Measurements from ENCODE around the gene ZFAND3. TPM values are rescaled to one million over a fixed set of nuclear protein-coding genes. Genes with fewer than 3 reads are reported as not detected.

ZFAND3 gene
- total RNA-seq, 1 experiment from 2014 or later, result 26.2 TPM

DNA sequence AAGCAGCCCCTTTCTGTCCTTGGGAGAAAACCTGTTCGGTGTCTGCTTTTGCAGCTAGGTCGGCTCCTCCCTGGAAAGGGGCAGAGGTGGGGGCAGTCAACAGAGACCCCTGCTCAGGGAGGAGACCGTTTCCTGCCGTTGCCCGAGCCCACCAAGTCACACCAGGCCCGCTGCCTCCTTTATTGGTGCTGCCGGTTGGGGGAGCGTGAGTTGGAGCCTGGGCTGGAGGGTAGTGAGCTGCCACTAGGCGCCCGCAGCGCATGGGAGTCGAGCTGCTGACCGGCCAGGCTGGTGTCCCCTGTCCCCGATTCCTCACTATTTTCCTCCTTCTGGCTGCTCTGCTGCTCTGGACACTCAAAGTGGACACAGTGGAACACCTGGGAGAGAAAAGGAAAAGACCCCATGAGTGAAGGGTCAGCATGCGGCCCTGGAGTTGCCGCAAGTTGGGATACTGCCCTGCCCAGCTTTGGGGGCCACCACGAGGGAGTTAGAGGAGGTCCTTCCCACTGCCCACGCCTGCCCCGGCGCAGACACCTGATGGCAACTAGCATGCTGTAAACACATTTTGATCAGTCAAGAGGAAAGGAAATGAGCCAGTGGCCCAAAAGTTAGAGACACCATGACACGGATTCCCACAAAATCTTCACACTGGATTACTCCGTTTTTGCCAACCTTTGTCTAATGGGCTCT is 355.4 kb downstream of the ZFAND3 start:
- Histone ChIP-seq H3K4me3 (no peak overlapping the region), H3K27me3 (no peaks in the 10 kb centered on the region), H3K36me3 (no peaks in the 10 kb centered on the region), H3K9me3 (no peaks in the 10 kb centered on the region)
- DNase-seq, result no peak

DNA sequence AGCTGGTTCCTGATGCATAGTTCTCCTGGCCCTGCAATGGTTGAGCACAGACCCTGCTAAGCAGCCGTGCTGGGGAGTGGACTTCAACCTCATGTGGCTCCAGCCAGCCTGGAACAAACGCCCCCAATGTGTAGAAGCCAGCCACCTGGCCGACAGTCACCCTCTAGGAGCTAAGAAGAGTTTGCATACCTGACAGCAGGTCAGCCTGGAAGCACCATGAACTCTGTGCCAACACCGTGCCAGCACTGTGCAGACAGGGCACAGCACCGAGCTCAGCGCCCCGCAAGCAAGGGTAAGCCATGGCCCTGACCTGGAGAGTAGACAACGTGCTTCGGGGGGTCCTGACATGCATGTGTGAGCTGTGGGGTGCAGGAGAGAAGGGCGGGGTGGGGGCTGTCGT is 356.3 kb downstream of the ZFAND3 start:
- Histone ChIP-seq H3K4me3 (no peak overlapping the region), H3K27me3 (no peaks in the 10 kb centered on the region), H3K36me3 (no peaks in the 10 kb centered on the region), H3K9me3 (no peaks in the 10 kb centered on the region)
- DNase-seq, result no peak

DNA sequence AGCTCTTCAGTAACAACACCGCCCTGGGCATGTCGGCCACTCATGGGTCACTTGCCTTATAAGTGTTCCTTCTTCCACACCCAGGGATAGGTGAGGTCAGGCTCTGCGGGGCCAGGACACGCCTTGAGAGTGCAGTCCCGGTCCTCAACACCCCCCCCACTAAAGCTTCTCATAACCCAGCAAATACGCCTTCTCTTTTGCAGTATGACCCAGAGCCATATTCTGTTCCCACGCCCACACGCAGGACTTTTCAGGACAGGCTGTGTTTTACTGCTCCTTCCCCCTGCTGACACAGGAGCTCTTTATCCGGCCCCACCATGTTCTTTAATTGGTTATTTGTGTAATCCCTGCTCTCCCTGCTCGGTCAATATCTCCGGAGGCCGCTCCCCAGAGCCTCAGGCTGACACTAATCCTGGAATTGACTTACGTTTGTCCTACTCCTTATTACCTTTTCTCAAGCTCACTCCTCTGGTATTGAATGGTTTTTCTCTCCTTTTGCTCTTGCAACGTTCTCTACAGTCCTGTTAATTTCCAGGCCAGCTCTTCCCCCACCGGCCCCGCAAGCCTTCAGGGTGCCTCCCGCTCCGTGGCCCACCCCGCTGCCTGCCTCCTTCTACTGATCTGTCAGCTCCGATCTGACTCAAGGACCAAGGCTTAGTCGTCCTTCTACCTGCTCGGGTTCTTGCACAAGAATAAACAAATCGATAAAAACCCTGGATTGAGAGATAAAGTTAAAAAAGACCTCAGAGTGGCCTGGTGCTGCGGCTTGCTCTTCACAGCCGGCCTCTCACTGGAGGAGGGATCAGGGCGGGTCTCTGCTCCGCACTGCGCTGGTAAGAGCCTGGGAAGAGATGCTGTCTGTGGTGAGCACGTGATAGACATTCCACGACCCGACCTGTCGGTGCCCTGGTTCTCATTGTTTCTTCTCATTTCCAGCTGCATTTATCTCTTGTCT is 357.5 kb downstream of the ZFAND3 start:
- no peaks in the 10 kb centered on the region for H3K9me3 ChIP-seq
- H3K4me3 ChIP-seq, result no peak overlapping the region
- no peak for DNase-seq
- H3K27me3 ChIP-seq, result no peaks in the 10 kb centered on the region
- H3K36me3 ChIP-seq, result no peaks in the 10 kb centered on the region

DNA sequence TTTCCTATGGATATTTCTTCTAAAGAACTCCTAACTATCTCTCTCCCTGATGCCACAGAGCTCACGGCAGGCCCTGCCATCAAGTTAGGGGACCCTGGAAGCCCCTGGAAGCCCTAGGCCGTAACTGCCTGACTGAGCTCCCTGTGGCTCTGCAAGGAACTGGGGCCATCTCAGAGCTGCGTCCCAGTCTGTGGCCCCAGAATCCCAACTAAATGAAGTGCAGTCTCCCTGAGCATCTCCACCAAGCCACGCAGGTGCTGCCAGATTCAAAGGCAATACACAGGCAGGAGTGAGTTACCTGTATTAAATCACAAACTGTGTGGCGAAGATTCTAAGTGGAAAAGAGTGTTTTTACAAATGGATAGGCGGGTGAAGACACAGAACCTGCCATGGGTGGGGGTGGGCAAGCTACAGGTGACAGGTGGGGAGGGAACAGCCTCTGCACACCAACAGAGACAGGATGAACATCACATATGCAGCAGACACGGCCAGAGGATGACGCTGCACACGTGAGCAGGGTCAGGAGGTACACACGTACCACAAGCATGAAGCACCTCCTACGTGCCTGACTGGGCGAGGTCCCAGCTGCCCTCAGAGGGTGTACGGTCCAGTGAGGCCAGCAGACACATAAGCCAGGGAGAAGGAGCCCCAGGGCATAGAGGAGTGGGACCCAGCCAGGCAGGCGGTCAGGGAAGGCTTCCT is 358.5 kb downstream of the ZFAND3 start:
- H3K27me3 ChIP-seq, result no peaks in the 10 kb centered on the region
- DNase-seq, result no peak
- no peaks in the 10 kb centered on the region for H3K9me3 ChIP-seq
- H3K4me3 ChIP-seq, result no peak overlapping the region
- H3K36me3 ChIP-seq, result no peaks in the 10 kb centered on the region

DNA sequence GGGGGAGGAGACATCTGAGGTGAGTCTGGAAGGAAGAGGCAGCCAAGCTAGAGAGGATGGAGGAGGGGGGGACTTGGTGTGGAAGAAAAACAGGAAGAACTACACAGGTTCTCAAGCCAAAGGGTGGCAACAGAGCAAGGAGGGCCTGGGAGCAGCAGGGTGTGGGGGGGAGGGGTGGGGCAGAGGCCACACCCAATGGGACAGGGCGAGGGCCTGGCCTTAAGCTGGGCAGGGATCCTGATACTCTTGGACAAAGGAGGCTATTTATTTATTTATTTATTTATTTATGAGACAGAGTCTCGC is 359.0 kb downstream of the ZFAND3 start:
- Histone ChIP-seq H3K4me3 (no peak overlapping the region), H3K36me3 (no peaks in the 10 kb centered on the region), H3K9me3 (no peaks in the 10 kb centered on the region), H3K27me3 (no peaks in the 10 kb centered on the region)
- DNase-seq, result no peak

DNA sequence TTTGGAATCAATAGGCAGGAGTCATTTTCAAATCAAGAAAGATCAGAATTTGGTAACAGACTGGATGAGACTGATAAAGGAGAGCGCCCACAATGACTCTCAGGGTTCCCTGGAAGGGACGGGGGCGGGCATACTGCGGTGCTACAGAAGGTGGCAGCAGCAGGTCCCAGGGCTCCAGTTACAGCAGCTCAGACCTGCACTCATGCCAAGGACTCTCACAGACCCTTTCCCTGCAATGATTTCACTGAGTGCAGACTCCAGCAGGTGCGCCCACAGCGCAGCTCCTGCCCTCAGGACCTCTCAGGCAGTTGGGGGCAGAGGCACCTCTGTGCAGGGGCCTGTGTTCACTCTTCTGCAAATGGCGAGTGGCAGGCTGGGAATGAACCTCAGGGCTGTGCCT is 359.8 kb downstream of the ZFAND3 start:
- Histone ChIP-seq H3K27me3 (no peaks in the 10 kb centered on the region), H3K9me3 (no peaks in the 10 kb centered on the region), H3K36me3 (no peaks in the 10 kb centered on the region), H3K4me3 (no peak overlapping the region)
- DNase-seq, result no peak

GRCh38 chr6:38179794-38180430 is 360.4 kb downstream of the ZFAND3 start:
- H3K36me3 ChIP-seq, result no peaks in the 10 kb centered on the region
- no peaks in the 10 kb centered on the region for H3K9me3 ChIP-seq
- no peak overlapping the region for H3K4me3 ChIP-seq
- no peaks in the 10 kb centered on the region for H3K27me3 ChIP-seq
- DNase-seq, result no peak

- Histone ChIP-seq H3K9me3 (no peaks in the 10 kb centered on the region), H3K4me3 (no peak overlapping the region), H3K36me3 (no peaks in the 10 kb centered on the region), H3K27me3 (no peaks in the 10 kb centered on the region)
- DNase-seq, result no peak
Observed at GRCh38 chr6:38180586-38180985, 361.1 kb downstream of the ZFAND3 start.

DNA sequence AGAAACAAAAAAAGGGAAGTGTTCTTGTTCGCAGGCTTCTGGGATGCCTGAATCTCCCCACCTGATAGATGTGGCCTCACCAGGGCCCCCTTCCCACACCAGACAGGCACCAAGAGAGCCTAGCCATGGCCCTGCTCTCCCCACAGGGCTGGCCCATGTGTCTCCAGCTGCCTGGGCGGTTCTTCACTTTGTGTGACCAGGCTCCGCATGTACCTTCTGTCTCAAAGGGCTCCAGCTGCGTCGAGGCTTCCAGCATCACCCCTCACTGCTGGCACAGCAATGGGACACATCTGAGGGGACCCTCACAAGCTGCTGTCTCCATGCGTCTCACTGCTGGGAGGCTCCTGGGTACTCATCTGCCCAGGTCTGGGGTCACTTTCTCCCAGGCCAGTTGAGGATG is 362.9 kb downstream of the ZFAND3 start:
- no peak overlapping the region for H3K4me3 ChIP-seq
- no peaks in the 10 kb centered on the region for H3K9me3 ChIP-seq
- DNase-seq, result no peak
- no peaks in the 10 kb centered on the region for H3K36me3 ChIP-seq
- H3K27me3 ChIP-seq, result no peaks in the 10 kb centered on the region

DNA sequence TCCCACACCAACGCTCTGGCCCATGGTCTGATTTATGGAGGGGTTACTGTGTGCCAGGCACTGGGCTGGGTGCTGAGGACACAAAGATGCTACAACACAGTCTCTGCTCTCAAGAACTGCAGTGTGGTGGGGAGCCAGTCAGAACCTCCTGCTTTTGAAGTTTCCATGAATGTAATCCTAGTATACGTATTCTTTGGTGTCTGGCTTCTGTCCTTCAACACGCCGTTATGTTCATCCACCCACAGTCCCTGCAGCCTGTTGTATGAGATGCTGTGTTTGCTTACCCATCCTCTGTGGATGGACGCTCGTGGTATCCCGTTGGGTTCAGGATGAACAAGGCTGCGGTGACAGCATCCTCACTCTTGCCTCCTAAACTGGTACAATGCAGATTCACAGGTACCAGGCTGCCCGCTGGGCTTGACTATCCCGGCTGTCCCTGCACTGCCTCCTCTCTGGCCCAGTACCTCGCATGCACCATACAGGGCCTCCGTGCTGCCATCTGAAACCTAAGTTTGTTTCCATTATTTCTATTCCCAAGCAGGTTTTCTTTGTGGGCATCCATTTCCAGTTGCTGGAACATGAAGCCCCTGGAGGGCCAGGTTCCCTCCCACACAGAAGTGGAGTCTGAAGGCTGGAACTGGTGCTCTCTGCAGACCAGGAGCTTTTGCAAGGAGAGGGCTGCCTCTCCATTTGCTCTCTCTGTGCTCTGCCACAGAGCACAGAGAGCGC is 364.5 kb downstream of the ZFAND3 start:
- Histone ChIP-seq H3K36me3 (no peaks in the 10 kb centered on the region), H3K27me3 (no peaks in the 10 kb centered on the region), H3K9me3 (no peaks in the 10 kb centered on the region), H3K4me3 (no peak overlapping the region)
- DNase-seq, result no peak

DNA sequence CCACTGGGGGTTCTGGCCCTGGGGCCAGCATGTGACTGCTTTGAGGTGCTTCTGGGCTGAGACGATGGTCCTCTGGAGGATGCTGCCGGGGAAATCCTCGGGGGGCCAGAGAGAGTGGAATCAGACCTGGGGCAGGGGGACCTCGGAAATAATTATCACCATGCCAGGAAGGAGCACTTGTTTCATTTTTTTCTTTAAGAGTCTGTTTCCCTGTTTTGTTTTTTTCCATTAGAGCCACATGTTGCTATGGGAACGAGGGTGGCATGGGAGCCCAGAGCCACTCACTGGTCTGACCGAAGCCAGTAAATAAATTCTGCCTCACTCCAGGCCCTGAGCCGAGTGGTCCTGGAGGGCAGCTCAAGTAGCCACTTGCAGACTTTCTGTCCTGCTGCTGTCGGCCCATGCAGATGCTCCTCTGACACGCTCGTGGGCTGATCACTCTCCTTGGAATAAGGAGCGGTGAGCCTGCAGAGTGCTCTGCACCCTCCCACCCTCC is 365.1 kb downstream of the ZFAND3 start:
- no peaks in the 10 kb centered on the region for H3K36me3 ChIP-seq
- H3K9me3 ChIP-seq, result no peaks in the 10 kb centered on the region
- no peak for DNase-seq
- no peaks in the 10 kb centered on the region for H3K27me3 ChIP-seq
- H3K4me3 ChIP-seq, result no peak overlapping the region

- DNase-seq, result no peak
- no peaks in the 10 kb centered on the region for H3K9me3 ChIP-seq
- H3K4me3 ChIP-seq, result no peak overlapping the region
- H3K27me3 ChIP-seq, result no peaks in the 10 kb centered on the region
- H3K36me3 ChIP-seq, result no peaks in the 10 kb centered on the region
Observed at GRCh38 chr6:38185244-38185643, 365.7 kb downstream of the ZFAND3 start.

DNA sequence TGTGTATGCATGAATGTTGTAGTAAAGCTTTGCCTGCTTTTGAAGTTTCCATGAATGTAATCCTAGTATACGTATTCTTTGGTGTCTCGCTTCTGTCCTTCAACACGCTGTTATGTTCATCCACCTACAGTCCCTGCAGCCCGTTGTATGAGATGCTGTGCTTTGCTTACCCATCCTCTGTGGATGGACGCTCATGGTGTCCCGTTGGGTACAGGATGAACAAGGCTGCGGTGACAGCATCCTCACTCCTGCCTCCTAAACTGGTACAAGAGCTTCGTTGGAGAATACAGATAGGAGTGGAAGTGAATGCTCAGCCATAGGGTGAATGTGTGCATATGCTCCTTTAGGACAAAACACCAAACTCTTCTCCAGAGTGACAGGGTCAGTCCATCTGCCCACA is 366.2 kb downstream of the ZFAND3 start:
- no peak for DNase-seq
- Histone ChIP-seq H3K4me3 (no peak overlapping the region), H3K9me3 (no peaks in the 10 kb centered on the region), H3K36me3 (no peaks in the 10 kb centered on the region), H3K27me3 (no peaks in the 10 kb centered on the region)

DNA sequence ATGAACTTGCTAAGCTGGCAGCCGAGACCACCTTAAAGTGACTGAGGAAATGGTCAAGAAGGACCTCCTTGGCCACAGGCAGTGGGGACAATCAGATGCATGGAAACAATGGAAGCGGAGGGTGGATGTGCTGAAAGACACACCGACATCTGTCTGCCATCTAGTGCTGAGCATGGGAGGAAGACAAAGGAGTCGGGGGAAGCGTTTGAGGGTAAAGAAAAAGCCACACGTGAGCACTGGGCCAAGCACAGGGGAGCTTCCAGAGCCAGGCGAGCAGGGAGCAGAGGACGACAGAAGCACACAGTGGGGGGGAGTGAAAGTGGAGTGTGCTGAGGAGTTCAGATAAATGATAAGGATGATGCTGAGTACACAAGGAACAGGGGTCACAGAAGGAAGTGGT is 367.8 kb downstream of the ZFAND3 start:
- DNase-seq, result no peak
- Histone ChIP-seq H3K27me3 (no peaks in the 10 kb centered on the region), H3K9me3 (no peaks in the 10 kb centered on the region), H3K36me3 (no peaks in the 10 kb centered on the region), H3K4me3 (no peak overlapping the region)

DNA sequence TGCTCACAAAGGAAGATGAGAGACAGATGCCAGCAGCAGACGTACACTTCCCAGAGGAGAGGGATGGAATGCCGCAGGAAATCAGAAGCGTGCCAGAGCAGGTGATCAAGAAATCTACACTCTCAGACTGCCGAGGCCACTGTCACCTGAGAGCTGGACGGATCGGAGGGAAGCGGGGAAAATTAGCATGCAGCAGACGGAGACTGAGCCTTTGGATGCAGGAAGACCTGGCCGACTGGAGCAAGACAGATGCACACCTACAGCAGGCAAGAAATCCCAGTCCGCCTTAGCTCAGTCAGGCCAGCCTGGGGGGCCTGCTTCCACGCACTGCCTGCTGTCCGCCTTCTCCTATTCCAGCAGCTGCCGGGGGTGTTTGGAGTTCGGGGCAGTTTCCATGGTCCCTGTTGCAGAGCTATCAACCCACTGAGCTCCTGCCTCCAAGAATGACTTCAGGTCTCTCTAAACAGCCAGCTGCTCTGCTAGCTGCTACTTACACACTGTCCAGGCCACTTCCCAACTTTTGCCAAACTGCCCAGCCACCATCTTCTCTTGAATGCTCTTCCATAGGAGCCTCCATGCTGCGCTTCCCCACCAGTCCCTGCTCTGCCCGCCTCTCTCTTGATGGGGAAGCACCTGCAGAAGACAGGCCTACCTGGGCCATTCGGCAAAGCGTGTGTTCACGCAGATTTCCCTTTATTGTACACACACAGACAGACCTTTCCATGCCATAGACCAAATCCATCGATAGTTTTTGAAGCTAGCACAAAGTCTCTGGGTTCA is 368.5 kb downstream of the ZFAND3 start:
- H3K9me3 ChIP-seq, result no peaks in the 10 kb centered on the region
- H3K36me3 ChIP-seq, result no peaks in the 10 kb centered on the region

More for the DNA sequence above, 368.5 kb downstream of the ZFAND3 start:
- no peak for DNase-seq
- no peak overlapping the region for H3K4me3 ChIP-seq
- H3K27me3 ChIP-seq, result no peaks in the 10 kb centered on the region

All from MG63 (cell line).